ENCODE measurements around the gene ATF7.
A peak's percentile ranks its signal among the peaks of the same experiment; 100 is the strongest.
"Not testable (repeated sequence)": the region's sequence is repeated elsewhere in the genome, so short reads cannot be mapped to it uniquely, and the experiment has no call there.

The ATF7 gene

GRCh38 chr12:53499266-53500141 is 126.7 kb downstream of the ATF7 start, which contains the start of gene MAP3K12:
Gene MAP3K12 (minus strand): TSS chr12:53499458. CDS start chr12:53487391, 12,067 bp downstream.
- no peak for DNase-seq

- no peak for DNase-seq
Measured at GRCh38 chr12:53498235-53498630, 127.9 kb downstream of the ATF7 start.

DNA sequence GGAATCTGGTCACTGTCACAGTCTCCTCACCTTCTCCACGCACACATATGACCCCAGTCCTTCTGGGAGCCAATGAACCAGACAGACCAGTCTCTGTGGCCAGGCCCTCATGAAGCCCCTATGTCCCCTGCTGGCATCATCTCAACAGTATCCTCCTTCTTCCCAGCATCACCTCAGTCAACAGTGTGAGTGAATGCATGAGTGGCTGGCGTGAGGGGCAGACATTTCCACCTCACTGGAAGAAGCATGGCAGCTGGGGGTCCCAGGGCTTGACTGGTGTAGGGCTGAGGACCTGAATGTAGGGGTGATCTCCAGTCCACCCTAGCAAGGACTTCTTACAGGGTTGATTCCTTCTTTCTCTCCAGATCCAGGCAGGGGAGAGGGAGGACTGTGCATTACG is 128.7 kb downstream of the ATF7 start:
- DNase-seq = no peak

- no peak for DNase-seq
Measured at GRCh38 chr12:53496752-53497032, 129.5 kb downstream of the ATF7 start.

GRCh38 chr12:53495903-53496751 is 130.1 kb downstream of the ATF7 start:
- DNase-seq = no peak

DNA sequence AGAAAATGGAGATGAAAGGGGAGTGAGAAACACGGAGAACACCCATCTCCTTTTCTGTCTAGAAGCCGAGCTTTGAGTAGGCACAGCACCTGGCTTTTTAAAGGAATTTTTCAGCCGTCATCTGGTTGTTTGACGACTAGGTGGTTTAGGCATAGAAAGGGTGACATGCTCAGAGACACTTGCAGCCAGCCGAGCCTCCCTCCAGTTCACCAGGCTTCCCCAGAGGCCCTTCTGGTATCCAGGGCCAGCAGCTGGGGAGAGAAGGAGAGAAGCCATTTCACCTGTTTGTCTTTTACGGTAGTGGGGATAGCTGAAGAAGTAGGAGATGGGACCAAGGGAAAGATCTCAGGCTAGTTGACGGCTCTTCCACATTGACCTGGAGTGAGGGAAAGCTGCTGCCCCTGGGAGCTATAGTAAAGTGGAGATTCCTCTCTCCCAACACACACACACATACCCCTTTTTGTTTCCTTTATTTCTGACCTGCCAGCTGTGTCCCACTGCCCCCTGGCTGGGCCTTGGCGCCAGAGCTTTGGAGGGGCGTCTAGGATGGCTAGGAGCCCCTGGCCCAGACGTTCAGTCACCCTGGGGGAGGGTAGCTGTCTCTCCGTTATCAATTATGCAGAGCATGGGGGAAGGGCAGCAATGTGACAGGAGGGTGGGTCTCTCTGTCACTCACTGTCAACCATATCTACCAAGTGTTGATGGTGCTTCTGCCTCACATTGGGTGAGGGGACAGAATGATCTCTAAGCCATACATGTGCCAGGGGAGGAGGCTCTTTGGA is 132.4 kb downstream of the ATF7 start:
- DNase-seq = no peak

- peak; percentile 69 for DNase-seq
Measured at GRCh38 chr12:53492830-53493609, 133.2 kb downstream of the ATF7 start.

GRCh38 chr12:53492188-53492587 is 134.0 kb downstream of the ATF7 start:
- no peak for DNase-seq

DNA sequence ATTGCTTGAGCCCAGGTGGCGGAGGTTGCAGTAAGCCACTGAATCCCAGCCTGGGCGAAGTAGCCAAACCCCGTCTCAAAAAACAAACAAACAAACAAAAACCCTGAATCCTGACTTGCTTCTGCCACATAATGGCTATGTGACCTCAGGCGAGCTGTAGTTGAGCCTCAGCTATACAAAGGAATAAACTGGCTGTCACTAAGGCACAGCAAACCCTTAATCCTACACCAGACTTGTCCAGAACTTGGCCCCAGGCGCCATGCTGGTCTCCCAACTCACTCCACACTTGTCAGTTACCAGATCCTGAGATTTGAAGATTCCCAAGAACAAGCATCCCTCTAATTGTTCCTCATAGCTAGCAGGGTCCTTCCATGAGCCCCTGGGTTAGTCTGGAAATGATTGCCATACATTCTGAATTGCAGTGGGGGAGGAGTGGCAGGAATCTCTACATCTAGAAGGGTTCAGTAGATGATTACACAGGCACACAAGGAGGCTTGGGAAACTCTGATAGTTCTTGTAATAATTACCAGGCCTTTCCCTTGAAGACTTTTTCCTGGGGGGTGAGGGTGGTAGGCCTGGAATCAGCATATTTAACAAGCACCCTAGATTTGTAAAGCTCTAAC is 136.8 kb downstream of the ATF7 start:
- no peak for DNase-seq

GRCh38 chr12:53486736-53487487 is 139.3 kb downstream of the ATF7 start:
- DNase-seq = no peak

GRCh38 chr12:53485955-53486735 is 140.0 kb downstream of the ATF7 start:
- no peak for DNase-seq

GRCh38 chr12:53484686-53485575 is 141.3 kb downstream of the ATF7 start:
- DNase-seq = no peak

- DNase-seq = no peak
Measured at GRCh38 chr12:53483979-53484377, 142.2 kb downstream of the ATF7 start.

DNA sequence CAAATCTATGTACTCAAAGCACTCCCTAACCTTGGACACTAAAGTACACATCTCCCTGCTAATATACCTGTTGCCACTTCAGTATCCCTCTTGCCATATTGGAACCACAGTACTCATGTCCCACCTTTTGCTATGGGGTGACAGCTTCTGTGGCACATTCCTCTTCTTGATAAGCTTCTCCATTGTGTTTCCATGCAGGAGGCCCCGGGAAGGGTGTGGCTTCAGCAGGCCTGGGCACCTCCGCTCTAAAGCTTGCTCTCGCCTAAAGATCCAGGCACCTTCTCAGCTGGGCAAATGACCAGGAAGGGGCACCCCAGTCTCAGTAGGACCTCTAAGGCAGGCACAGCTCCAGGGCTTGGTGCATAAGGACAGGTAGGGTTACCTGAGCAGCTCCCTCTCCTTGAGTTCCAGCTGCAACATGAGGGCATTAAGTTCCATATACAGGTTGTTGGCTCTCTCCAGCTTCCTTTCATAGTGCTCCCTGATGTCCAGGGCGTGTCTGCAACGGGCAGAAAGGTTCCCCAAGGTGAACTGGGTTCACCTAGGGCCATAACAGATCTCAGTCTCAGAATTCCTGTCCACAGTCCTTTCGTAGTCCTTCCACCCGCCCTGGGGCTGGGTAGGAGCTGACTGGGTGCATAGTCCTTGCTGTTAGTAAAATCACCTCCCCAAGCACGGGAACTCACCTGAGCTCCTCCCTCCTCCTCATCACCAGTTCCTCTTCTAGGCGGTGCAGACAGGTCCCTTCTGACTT is 142.8 kb downstream of the ATF7 start:
- DNase-seq = no peak

- DNase-seq = no peak
Measured at GRCh38 chr12:53482626-53483168, 143.5 kb downstream of the ATF7 start.

GRCh38 chr12:53481939-53482586 is 144.1 kb downstream of the ATF7 start:
- no peak for DNase-seq

DNA sequence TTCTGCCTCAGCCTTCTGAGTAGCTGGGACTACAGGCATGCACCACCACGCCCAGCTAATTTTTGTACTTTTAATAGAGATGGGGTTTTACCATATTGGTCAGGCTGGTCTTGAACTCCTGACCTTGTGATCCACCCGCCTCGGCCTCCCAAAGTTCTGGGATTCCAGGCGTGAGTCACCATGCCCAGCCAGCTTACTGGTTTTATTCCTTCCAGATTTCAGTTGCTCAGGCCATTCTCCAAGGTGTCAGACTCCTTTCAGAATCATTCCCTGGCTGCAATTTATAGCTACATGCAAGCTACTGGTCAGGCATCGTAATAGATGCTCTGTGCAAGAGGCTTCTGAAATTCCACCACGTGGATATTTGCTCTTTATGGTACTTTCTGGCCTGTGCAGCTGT is 144.7 kb downstream of the ATF7 start:
- DNase-seq = not testable (repeated sequence)
